Liver (tissue), 9 donors: ENCODE measurements around the gene WDR27. TPM values are rescaled to one million over a fixed set of nuclear protein-coding genes. Genes with fewer than 3 reads are reported as not detected.

Experiments used
- DNase-seq: peaks from one replicate; pipeline ENCODE4 v3.0.0-alpha.2; 2017; ENCODE audit warnings: low spot score
- H3K27ac ChIP-seq, 2 donors: one replicate each; pipeline ENCODE4 v1.7.0; 2013; ENCODE audit warnings: inconsistent platforms in 2 of 2, low read length in 2 of 2, control low read depth in 1 of 2, low read depth in 1 of 2, mild to moderate bottlenecking in 1 of 2
- H3K27me3 ChIP-seq, 4 donors: one replicate each; pipeline versions ENCODE4 v1.6.1 to v1.7.0; 2013; ENCODE audit warnings: low read length in 3 of 4, inconsistent platforms in 1 of 4, mild to moderate bottlenecking in 1 of 4, moderate library complexity in 1 of 4; ENCODE audit not compliant: control insufficient read depth in 4 of 4, insufficient read depth in 4 of 4
- H3K36me3 ChIP-seq, 4 donors: one replicate each; pipeline versions ENCODE4 v1.6.1 to v1.7.0; 2013; ENCODE audit warnings: low read length in 3 of 4, mild to moderate bottlenecking in 3 of 4, low read depth in 1 of 4, moderate library complexity in 1 of 4; ENCODE audit not compliant: control insufficient read depth in 4 of 4, insufficient read depth in 3 of 4
- H3K4me1 ChIP-seq, 4 donors: one replicate each; pipeline versions ENCODE4 v1.6.1 to v1.7.0; 2013; ENCODE audit warnings: low read length in 3 of 4, mild to moderate bottlenecking in 3 of 4, moderate library complexity in 1 of 4; ENCODE audit not compliant: control insufficient read depth in 4 of 4, insufficient read depth in 4 of 4
- H3K4me3 ChIP-seq, 3 donors: one replicate each; pipeline versions ENCODE4 v1.6.1 to v1.7.0; 2013; ENCODE audit warnings: low read length in 3 of 3, control low read depth in 1 of 3, low read depth in 1 of 3, mild to moderate bottlenecking in 1 of 3
- H3K9ac ChIP-seq, 2 donors: one replicate each; pipeline ENCODE4 v1.7.0; 2013; ENCODE audit warnings: low read length in 2 of 2, mild to moderate bottlenecking in 2 of 2, moderate library complexity in 2 of 2, control low read depth in 1 of 2, low read depth in 1 of 2
- H3K9me3 ChIP-seq, 4 donors: one replicate each; pipeline versions ENCODE4 v1.6.1 to v1.7.0; 2013; ENCODE audit warnings: low read length in 3 of 4; ENCODE audit not compliant: control insufficient read depth in 4 of 4
- ATF3 ChIP-seq: IDR thresholded peaks from 2 replicates; pipeline ENCODE4 v1.6.1; 2016; ENCODE audit warnings: antibody characterized with exemption
- CTCF ChIP-seq: fragments of 150-350 bp; IDR thresholded peaks from 2 replicates; pipeline ENCODE4 v1.5.1; 2017; ENCODE audit warnings: improper control_type of control experiment, low read depth, low read length; ENCODE audit not compliant: missing input control
- EGR1 ChIP-seq, 2 donors: IDR thresholded peaks; 2 replicates each; pipeline ENCODE4 v1.6.1; 2016 to 2018; ENCODE audit warnings: antibody characterized with exemption in 2 of 2, low read depth in 2 of 2
- FOXA1 ChIP-seq: IDR thresholded peaks from 2 replicates; pipeline ENCODE4 v1.6.1; 2016; ENCODE audit warnings: antibody characterized with exemption
- FOXA2 ChIP-seq: IDR thresholded peaks from 2 replicates; pipeline ENCODE4 v1.6.1; 2016; ENCODE audit warnings: antibody characterized with exemption
- GABPA ChIP-seq, 2 donors: IDR thresholded peaks in 1 of 2; conservative IDR thresholded peaks in 1 of 2; 2 replicates each; pipeline ENCODE4 v1.6.1; 2016; ENCODE audit warnings: antibody characterized with exemption in 2 of 2, mild to moderate bottlenecking in 1 of 2, moderate library complexity in 1 of 2
- HNF4A ChIP-seq, 2 donors: conservative IDR thresholded peaks; 2 replicates each; pipeline ENCODE4 v1.6.1; 2016; ENCODE audit warnings: antibody characterized with exemption in 2 of 2, mild to moderate bottlenecking in 2 of 2
- HNF4G ChIP-seq: IDR thresholded peaks from 2 replicates; pipeline ENCODE4 v1.6.1; 2016; ENCODE audit warnings: antibody characterized with exemption
- JUND ChIP-seq, 2 donors: IDR thresholded peaks; 2 replicates each; pipeline ENCODE4 v1.6.1; 2016; ENCODE audit warnings: antibody characterized with exemption in 2 of 2
- MAX ChIP-seq: IDR thresholded peaks from 2 replicates; pipeline ENCODE4 v1.6.1; 2016; ENCODE audit warnings: antibody characterized with exemption
- NR2F2 ChIP-seq: IDR thresholded peaks from 2 replicates; pipeline ENCODE4 v1.6.1; 2016; ENCODE audit warnings: antibody characterized with exemption
- RAD21 ChIP-seq, 2 donors: IDR thresholded peaks; 2 replicates each; pipeline ENCODE4 v1.6.1; 2016; ENCODE audit warnings: antibody characterized with exemption in 2 of 2, mild to moderate bottlenecking in 2 of 2
- REST ChIP-seq: IDR thresholded peaks from 2 replicates; pipeline ENCODE4 v1.6.1; 2016; ENCODE audit warnings: antibody characterized with exemption, mild to moderate bottlenecking
- RXRA ChIP-seq, 2 donors: IDR thresholded peaks; 2 replicates each; pipeline ENCODE4 v1.6.1; 2017 to 2018; ENCODE audit warnings: antibody characterized with exemption in 2 of 2, mild to moderate bottlenecking in 1 of 2
- SP1 ChIP-seq: IDR thresholded peaks from 2 replicates; pipeline ENCODE4 v1.6.1; 2018; ENCODE audit warnings: antibody characterized with exemption, mild to moderate bottlenecking
- TAF1 ChIP-seq: conservative IDR thresholded peaks from 2 replicates; pipeline ENCODE4 v1.6.1; 2016; ENCODE audit warnings: antibody characterized with exemption, mild to moderate bottlenecking
- YY1 ChIP-seq: IDR thresholded peaks from 2 replicates; pipeline ENCODE4 v1.6.1; 2016; ENCODE audit warnings: antibody characterized with exemption, mild to moderate bottlenecking
- ZBTB33 ChIP-seq: IDR thresholded peaks from 2 replicates; pipeline ENCODE4 v1.6.1; 2016; ENCODE audit warnings: antibody characterized with exemption
- WGBS: extraction: QIAGEN DNeasy Blood & Tissue Kit; methylation state at CpG from one replicate; pipeline ENCODE4 v1.1.7; 2013; 5-methylcytosine and 5-hydroxymethylcytosine counted together
- polyA plus RNA-seq, 2 donors: library from polyadenylated mRNA; stranded (reverse) in 1 of 2; unstranded in 1 of 2; fragments of 200-250 nt in 1 of 2; fragments of >200 nt in 1 of 2; fragmentation: Nextera tagmentation in 1 of 2; extraction: Ambion mirVana in 1 of 2; gene quantifications; one replicate each; pipeline versions ENCODE4 v1.2.1 to v1.2.3, GENCODE V29; 2013 to 2015
- total RNA-seq, 2 donors: library from RNA; depleted of rRNA; stranded (reverse); fragments of >200 nt; gene quantifications; one replicate each; pipeline ENCODE4 v1.2.3, GENCODE V29; 2014
- donor health status: healthy.
- donor health status: healthy.
- donor health status: healthy.
- donor health status: healthy.
- donor health status: healthy.

WDR27 gene
- total and polyA plus RNA-seq, 4 donors, result 3.7 to 20.1 (median 7.7) TPM

GRCh38 chr6:169491482-169491881, 210.3 kb downstream of the WDR27 start:
- WGBS, result 83% methylated on average over 1 of the region's 1 CpG
- Histone ChIP-seq H3K9me3 (no peaks in the 10 kb centered on the region), H3K9ac (no peak overlapping the region), H3K27ac (no peak overlapping the region), H3K4me3 (no peak overlapping the region), H3K27me3 (no peaks in the 10 kb centered on the region), H3K36me3 (no peaks in the 10 kb centered on the region), H3K4me1 (no peaks in the 10 kb centered on the region)
- DNase-seq, result no peak
- no peak for TF ChIP-seq FOXA2

GRCh38 chr6:169490830-169491229, 211.0 kb downstream of the WDR27 start:
- TF ChIP-seq ZBTB33, result no peak
- no peak for TF ChIP-seq CTCF
- TF ChIP-seq RAD21 (IDR thresholded peaks at IDR 0.05), result no peak
- no peak for TF ChIP-seq TAF1
- no peak for TF ChIP-seq HNF4A (conservative IDR thresholded peaks at IDR 0.05)
- TF ChIP-seq ATF3, result no peak
- no peak for TF ChIP-seq FOXA1
- TF ChIP-seq YY1, result no peak
- no peak for TF ChIP-seq NR2F2
- no peak for TF ChIP-seq MAX
- TF ChIP-seq SP1, result no peak
- no peak for TF ChIP-seq EGR1 (IDR thresholded peaks at IDR 0.05; ENCODE audit: low read depth in 2 of 2)
- TF ChIP-seq RXRA (IDR thresholded peaks at IDR 0.05), result no peak
- no peak for TF ChIP-seq GABPA (IDR thresholded peaks at IDR 0.05 in 1 of 2, conservative IDR thresholded peaks at IDR 0.05 in 1 of 2)
- TF ChIP-seq JUND (IDR thresholded peaks at IDR 0.05), result no peak
- no peak for TF ChIP-seq FOXA2
- no peak for TF ChIP-seq REST
- TF ChIP-seq HNF4G, result no peak
- no peaks in the 10 kb centered on the region for H3K9me3 ChIP-seq
- 77% methylated on average over 5 of the region's 5 CpGs for WGBS

More at GRCh38 chr6:169490830-169491229, 211.0 kb downstream of the WDR27 start:
- no peak overlapping the region for H3K9ac ChIP-seq
- no peak overlapping the region for H3K27ac ChIP-seq
- H3K36me3 ChIP-seq, result no peaks in the 10 kb centered on the region
- no peak for DNase-seq
- no peaks in the 10 kb centered on the region for H3K27me3 ChIP-seq
- H3K4me3 ChIP-seq, result no peak overlapping the region
- no peaks in the 10 kb centered on the region for H3K4me1 ChIP-seq
